GM12865 (cell line): ENCODE data around the gene TPRN.

Source experiments
- DNase-seq: peaks from one replicate; pipeline ENCODE4 v3.0.0; 2010; ENCODE audit warnings: low read depth
- H3K4me3 ChIP-seq: 2 replicates; pipeline ENCODE4 v1.5.1; 2011; ENCODE audit warnings: mild to moderate bottlenecking, low read depth, low read length, control low read depth
- CTCF ChIP-seq: IDR thresholded peaks from 2 replicates; pipeline ENCODE4 v1.5.1; 2011; ENCODE audit warnings: low read length, control low read depth, low read depth, inconsistent platforms; ENCODE audit not compliant: insufficient read depth; ENCODE audit errors: missing control alignments

TPRN gene

GRCh38 chr9:137152844-137153405, 47.6 kb downstream of the TPRN start:
- no peak for TF ChIP-seq CTCF
- DNase-seq = no peak
- no peak overlapping the region for H3K4me3 ChIP-seq

- no peak for TF ChIP-seq CTCF
- DNase-seq = peak; percentile 93
- no peak overlapping the region for H3K4me3 ChIP-seq
Observed at GRCh38 chr9:137150617-137151457, 49.7 kb downstream of the TPRN start.

- H3K4me3 ChIP-seq = peak overlapping the region; percentile 30
- peak; percentile 90 for DNase-seq
- TF ChIP-seq CTCF = no peak
Observed at GRCh38 chr9:137149942-137150616, 50.5 kb downstream of the TPRN start.

GRCh38 chr9:137149363-137149762, 51.2 kb downstream of the TPRN start:
- H3K4me3 ChIP-seq = peak overlapping the region; percentile 30
- no peak for DNase-seq
- TF ChIP-seq CTCF = no peak

GRCh38 chr9:137148661-137149060, 51.9 kb downstream of the TPRN start:
- TF ChIP-seq CTCF = no peak
- no peak for DNase-seq

GRCh38 chr9:137148242-137148641, 52.3 kb downstream of the TPRN start:
- TF ChIP-seq CTCF = no peak
- no peak overlapping the region for H3K4me3 ChIP-seq
- no peak for DNase-seq

More at GRCh38 chr9:137148661-137149060, 51.9 kb downstream of the TPRN start:
- no peak overlapping the region for H3K4me3 ChIP-seq

- TF ChIP-seq CTCF = no peak
Observed at GRCh38 chr9:137147793-137148160, 52.8 kb downstream of the TPRN start.

More at GRCh38 chr9:137147793-137148160, 52.8 kb downstream of the TPRN start:
- H3K4me3 ChIP-seq = no peak overlapping the region
- no peak for DNase-seq
